ENCODE measurements around the gene MLIP.

DNA sequence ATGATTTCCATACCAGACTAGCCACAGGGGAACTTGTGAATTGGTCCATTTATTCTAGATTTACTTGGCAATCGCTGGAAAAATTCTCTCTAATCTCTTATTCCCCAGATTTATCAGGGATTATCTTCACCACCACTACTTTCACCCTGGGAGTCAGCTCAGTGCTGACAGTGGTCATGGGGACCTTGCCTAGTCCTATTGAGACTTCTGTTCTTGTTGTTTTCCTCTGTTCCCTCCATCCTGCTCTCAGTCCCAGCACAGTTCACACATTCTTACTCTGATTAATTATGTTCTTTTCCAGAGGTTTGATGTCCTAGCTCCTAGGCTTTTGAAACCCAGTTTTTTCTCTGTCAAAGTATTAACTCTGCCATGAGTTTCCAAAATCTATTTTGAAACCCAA is 103.0 kb downstream of the MLIP start:
- TF ChIP-seq CTCF (IDR thresholded peaks at IDR 0.05; ENCODE audit: low read depth, low read length, missing input control) (no peak), GABPA (IDR thresholded peaks at IDR 0.05 in 1 of 2, conservative IDR thresholded peaks at IDR 0.05 in 1 of 2) (no peak), YY1 (IDR thresholded peaks at IDR 0.05) (no peak)
